SK-N-SH treated with all-trans-retinoic acid at 6 μM for 48 hours (cell line): Measurements from ENCODE around the gene CLSTN2.

ENCODE experiments used
- ATAC-seq: fragments of 200-7000 bp; cut with Tn5 transposase; 3 replicates; pipeline ENCODE4 v1.9.1; 2020; ENCODE audit warnings: mild to moderate bottlenecking, moderate library complexity
- ARNTL ChIP-seq: fragments of 450-650 bp; formaldehyde crosslinking; IDR thresholded peaks from 2 replicates; pipeline ENCODE4 v1.5.0; 2020; ENCODE audit warnings: low read depth, mild to moderate bottlenecking, moderate library complexity, borderline replicate concordance
- BACH2 ChIP-seq: fragments of 250-450 bp; sonication (Bioruptor Pico); IDR thresholded peaks from 2 replicates; pipeline ENCODE4 v1.9.0; 2021; ENCODE audit warnings: mild to moderate bottlenecking, borderline replicate concordance
- CSDC2 ChIP-seq: fragments of 250-450 bp; sonication (Bioruptor Pico); IDR thresholded peaks from 2 replicates; pipeline ENCODE4 v1.5.0; 2020; ENCODE audit warnings: mild to moderate bottlenecking, moderate library complexity
- ESRRG ChIP-seq: fragments of 250-450 bp; sonication (Bioruptor Pico); IDR thresholded peaks from 2 replicates; pipeline ENCODE4 v1.6.1; 2021; ENCODE audit warnings: mild to moderate bottlenecking
- GLIS3 ChIP-seq: fragments of 250-450 bp; sonication (Bioruptor Pico); IDR thresholded peaks from 2 replicates; pipeline ENCODE4 v1.5.0; 2020; ENCODE audit warnings: mild to moderate bottlenecking, moderate library complexity
- ISL1 ChIP-seq: fragments of 250-450 bp; sonication (Bioruptor Pico); IDR thresholded peaks from 2 replicates; pipeline ENCODE4 v2.1.2; 2022; ENCODE audit warnings: mild to moderate bottlenecking, moderate library complexity
- OSR1 ChIP-seq: fragments of 250-450 bp; sonication (Bioruptor Pico); IDR thresholded peaks from 2 replicates; pipeline ENCODE4 v1.8.0; 2022; ENCODE audit warnings: moderate library complexity, mild to moderate bottlenecking, inconsistent platforms
- PATZ1 ChIP-seq: fragments of 250-450 bp; sonication (Bioruptor Pico); IDR thresholded peaks from 2 replicates; pipeline ENCODE4 v1.8.0; 2020; ENCODE audit warnings: mild to moderate bottlenecking, moderate library complexity, borderline replicate concordance
- POU6F1 ChIP-seq: fragments of 250-450 bp; sonication (Bioruptor Pico); IDR thresholded peaks from 2 replicates; pipeline ENCODE4 v1.8.0; 2021; ENCODE audit warnings: low read depth, mild to moderate bottlenecking, moderate library complexity, borderline replicate concordance
- PPARA ChIP-seq: fragments of 250-450 bp; sonication (Bioruptor Pico); IDR thresholded peaks from 2 replicates; pipeline ENCODE4 v1.5.0; 2020; ENCODE audit warnings: mild to moderate bottlenecking, borderline replicate concordance
- RARB ChIP-seq: fragments of 250-450 bp; sonication (Bioruptor Pico); IDR thresholded peaks from 2 replicates; pipeline ENCODE4 v1.8.0; 2021; ENCODE audit warnings: mild to moderate bottlenecking, moderate library complexity
- SNAI2 ChIP-seq: fragments of 250-450 bp; sonication (Bioruptor Pico); IDR thresholded peaks from 2 replicates; pipeline ENCODE4 v1.5.0; 2020; ENCODE audit warnings: mild to moderate bottlenecking, moderate library complexity
- TCF4 ChIP-seq: fragments of 250-450 bp; sonication (Bioruptor Pico); IDR thresholded peaks from 2 replicates; pipeline ENCODE4 v1.8.0; 2021; ENCODE audit warnings: mild to moderate bottlenecking, moderate library complexity, borderline replicate concordance
- TOX ChIP-seq: fragments of 250-450 bp; sonication (Bioruptor Pico); IDR thresholded peaks from 2 replicates; pipeline ENCODE4 v1.8.0; 2021; ENCODE audit warnings: mild to moderate bottlenecking, moderate library complexity, borderline replicate concordance
- TSHZ2 ChIP-seq: fragments of 250-450 bp; sonication (Bioruptor Pico); IDR thresholded peaks from 2 replicates; pipeline ENCODE4 v1.5.0; 2020; ENCODE audit warnings: mild to moderate bottlenecking, moderate library complexity
- ZC3H10 ChIP-seq: fragments of 250-450 bp; sonication (Bioruptor Pico); IDR thresholded peaks from 2 replicates; pipeline ENCODE4 v1.5.1; 2021; ENCODE audit warnings: mild to moderate bottlenecking, moderate library complexity
- ZFP3 ChIP-seq: fragments of 250-450 bp; sonication (Bioruptor Pico); IDR thresholded peaks from 2 replicates; pipeline ENCODE4 v1.5.0; 2020; ENCODE audit warnings: mild to moderate bottlenecking, moderate library complexity
- ZNF565 ChIP-seq: fragments of 450-650 bp; formaldehyde crosslinking; conservative IDR thresholded peaks from 2 replicates; pipeline ENCODE4 v1.5.0; 2020; ENCODE audit warnings: low read depth, mild to moderate bottlenecking, moderate library complexity
- ZNF70 ChIP-seq: fragments of 450-650 bp; formaldehyde crosslinking; IDR thresholded peaks from 2 replicates; pipeline ENCODE4 v1.5.0; 2020; ENCODE audit warnings: mild to moderate bottlenecking, moderate library complexity
- ZNF8 ChIP-seq: fragments of 450-650 bp; formaldehyde crosslinking; IDR thresholded peaks from 2 replicates; pipeline ENCODE4 v1.5.0; 2020; ENCODE audit warnings: mild to moderate bottlenecking, moderate library complexity

The CLSTN2 gene

GRCh38 chr3:140463355-140463754 is 528.4 kb downstream of the CLSTN2 start:
- TF ChIP-seq ZNF565 (CRISPR knock-in tag) (no peak), PATZ1 (CRISPR knock-in tag) (no peak), TSHZ2 (CRISPR knock-in tag) (no peak), SNAI2 (CRISPR knock-in tag) (no peak), ZNF8 (CRISPR knock-in tag) (no peak), GLIS3 (CRISPR knock-in tag) (no peak), ARNTL (CRISPR knock-in tag) (no peak), POU6F1 (CRISPR knock-in tag) (no peak), CSDC2 (CRISPR knock-in tag) (no peak), ZFP3 (CRISPR knock-in tag) (no peak), BACH2 (CRISPR knock-in tag) (no peak), ZNF70 (CRISPR knock-in tag) (no peak), ESRRG (CRISPR knock-in tag) (no peak), RARB (no peak), PPARA (no peak)
- ATAC-seq, result no peak

- no peak for ATAC-seq
- TF ChIP-seq ZC3H10 (CRISPR knock-in tag) (no peak), TOX (no peak), CSDC2 (CRISPR knock-in tag) (no peak), OSR1 (CRISPR knock-in tag) (no peak), GLIS3 (CRISPR knock-in tag) (no peak), ESRRG (CRISPR knock-in tag) (no peak), ISL1 (CRISPR knock-in tag) (no peak), POU6F1 (CRISPR knock-in tag) (no peak), ZNF565 (CRISPR knock-in tag) (no peak)
These were observed 531.0 kb downstream of the CLSTN2 start for GRCh38 chr3:140465988-140466387.

GRCh38 chr3:140466535-140466934 is 531.5 kb downstream of the CLSTN2 start:
- no peak for ATAC-seq
- TF ChIP-seq ZFP3 (CRISPR knock-in tag) (no peak), PPARA (no peak), ZNF565 (CRISPR knock-in tag) (no peak), TCF4 (CRISPR knock-in tag) (no peak), PATZ1 (CRISPR knock-in tag) (no peak), ESRRG (CRISPR knock-in tag) (no peak), TOX (no peak), ARNTL (CRISPR knock-in tag) (no peak), CSDC2 (CRISPR knock-in tag) (no peak), BACH2 (CRISPR knock-in tag) (no peak), OSR1 (CRISPR knock-in tag) (no peak), ZC3H10 (CRISPR knock-in tag) (no peak), GLIS3 (CRISPR knock-in tag) (no peak)
